H7 (cell line): ENCODE measurements around the gene MRPS5. TPM values are rescaled to one million over a fixed set of nuclear protein-coding genes. Genes with fewer than 3 reads are reported as not detected.
"Not testable (repeated sequence)": the region's sequence is repeated elsewhere in the genome, so short reads cannot be mapped to it uniquely, and the experiment has no call there.

Experiments used
- DNase-seq: peaks from one replicate; pipeline ENCODE4 v3.0.0; 2012
- H3K27me3 ChIP-seq: 2 replicates; pipeline ENCODE4 v1.6.0; 2011; ENCODE audit warnings: mild to moderate bottlenecking, low read length; ENCODE audit not compliant: control insufficient read depth, insufficient read depth
- H3K36me3 ChIP-seq: replicated peaks from 2 replicates; pipeline ENCODE4 v1.5.1; 2011; ENCODE audit warnings: low read length; ENCODE audit not compliant: control insufficient read depth, insufficient read depth
- H3K4me3 ChIP-seq: 2 replicates; pipeline ENCODE4 v1.5.1; 2011; ENCODE audit warnings: low read depth, mild to moderate bottlenecking, control low read depth, low read length, moderate library complexity; ENCODE audit not compliant: insufficient read depth
- total RNA-seq: library from RNA; depleted of rRNA; stranded (reverse); fragments of >200 nt; shearing (Covaris generic); gene quantifications from 2 replicates; pipeline ENCODE4 v1.2.3, GENCODE V29; 2014

The MRPS5 gene
- total RNA-seq, 1 experiment from 2014 or later, result 71.7 TPM

DNA sequence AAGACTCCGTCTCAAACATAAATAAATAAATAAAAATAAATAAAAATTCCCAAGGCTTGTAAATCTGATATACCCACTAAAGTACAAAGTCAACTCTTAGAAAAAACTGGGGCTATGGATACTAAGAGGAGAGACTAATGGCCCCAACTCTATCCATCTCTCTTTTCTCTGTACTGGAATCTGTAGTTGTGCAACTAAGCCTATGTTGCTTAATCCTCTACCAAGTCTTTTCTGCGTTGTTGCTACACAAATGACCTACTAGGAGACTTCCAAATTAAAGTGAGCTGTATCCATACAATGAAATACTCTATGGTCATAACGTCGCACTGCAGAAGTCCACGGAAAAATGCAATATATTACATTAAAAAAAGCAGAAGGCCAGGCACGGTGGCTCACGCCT lies 8.1 kb downstream of the MRPS5 start:
- Histone ChIP-seq H3K4me3 (no peak overlapping the region), H3K27me3 (no peaks in the 10 kb centered on the region), H3K36me3 (peaks cover 11% of the 10 kb centered on the region)
- DNase-seq, result no peak

- Histone ChIP-seq H3K4me3 (no peak overlapping the region), H3K27me3 (no peaks in the 10 kb centered on the region), H3K36me3 (peaks cover 30% of the 10 kb centered on the region)
- DNase-seq, result no peak
Measured at GRCh38 chr2:95110395-95110794, 11.2 kb downstream of the MRPS5 start.

DNA sequence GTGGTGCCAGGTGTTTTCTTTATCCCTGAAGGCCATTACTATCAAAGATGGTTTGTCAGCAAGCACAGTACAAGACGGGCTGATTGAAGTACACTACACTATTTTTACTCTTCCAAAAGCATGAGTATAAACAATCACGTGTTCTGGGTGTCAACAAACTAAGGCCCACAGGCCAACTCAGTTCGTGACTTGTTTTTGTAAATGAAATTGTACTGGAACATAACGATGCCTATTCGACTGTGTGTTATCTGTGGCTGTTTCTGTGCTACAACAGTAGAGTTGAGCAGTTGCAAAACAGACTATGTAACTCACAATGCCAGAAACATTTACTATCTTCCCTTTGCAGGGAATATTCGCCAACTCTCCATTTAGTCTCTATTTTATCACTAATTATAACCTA lies 12.3 kb downstream of the MRPS5 start:
- Histone ChIP-seq H3K36me3 (peaks cover 32% of the 10 kb centered on the region), H3K27me3 (no peaks in the 10 kb centered on the region), H3K4me3 (no peak overlapping the region)
- no peak for DNase-seq

GRCh38 chr2:95106081-95106480 lies 15.5 kb downstream of the MRPS5 start:
- no peak for DNase-seq
- H3K27me3 ChIP-seq, result no peaks in the 10 kb centered on the region
- H3K4me3 ChIP-seq, result no peak overlapping the region
- H3K36me3 ChIP-seq, result peaks cover 28% of the 10 kb centered on the region

DNA sequence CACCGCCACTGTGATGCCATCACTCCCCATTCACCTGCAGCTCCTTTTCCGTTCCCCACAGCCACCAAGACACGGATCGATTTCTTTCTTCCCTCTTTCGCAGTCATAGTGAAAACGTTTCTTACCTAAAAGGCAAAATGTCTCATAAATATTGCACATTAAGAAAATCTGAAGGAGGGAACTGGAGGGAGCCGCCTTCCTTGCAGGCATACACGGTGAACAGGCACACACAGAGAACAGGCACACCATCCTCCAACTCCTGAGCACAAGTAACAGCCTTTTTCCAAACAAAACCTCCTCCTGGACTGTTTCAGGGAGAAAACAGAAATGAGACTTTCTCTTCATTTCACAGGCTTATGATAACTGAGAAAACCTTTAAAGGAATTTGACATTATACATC lies 17.0 kb downstream of the MRPS5 start:
- no peak for DNase-seq
- peaks cover 32% of the 10 kb centered on the region for H3K36me3 ChIP-seq
- no peaks in the 10 kb centered on the region for H3K27me3 ChIP-seq
- no peak overlapping the region for H3K4me3 ChIP-seq

DNA sequence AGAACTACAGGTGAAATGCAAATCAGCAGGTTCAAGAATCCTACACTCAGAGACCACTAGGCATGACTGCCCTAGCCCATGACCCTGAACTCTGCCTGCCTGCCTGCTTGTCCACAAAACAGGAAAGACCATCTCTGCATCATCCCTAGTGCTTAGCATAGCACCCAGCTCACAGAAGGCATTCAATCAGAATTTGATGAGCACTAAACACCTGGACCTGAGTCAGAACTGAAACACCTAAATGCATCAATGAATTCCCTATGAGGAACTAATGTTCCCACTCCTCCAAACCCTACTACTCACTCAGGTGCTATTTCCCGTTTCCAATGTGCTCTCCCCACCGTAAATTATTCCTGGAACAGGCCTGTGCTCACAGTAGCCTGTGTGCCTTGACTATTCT lies 21.7 kb downstream of the MRPS5 start:
- no peak for DNase-seq
- H3K36me3 ChIP-seq, result peaks cover 10% of the 10 kb centered on the region
- no peaks in the 10 kb centered on the region for H3K27me3 ChIP-seq
- no peak overlapping the region for H3K4me3 ChIP-seq

GRCh38 chr2:95098273-95098672 lies 23.3 kb downstream of the MRPS5 start:
- DNase-seq, H3K4me3 ChIP-seq, H3K27me3 ChIP-seq, H3K36me3 ChIP-seq: not testable (repeated sequence)

GRCh38 chr2:95091885-95092555 lies 29.6 kb downstream of the MRPS5 start:
- H3K4me3 ChIP-seq, result no peak overlapping the region
- no peak for DNase-seq
- H3K36me3 ChIP-seq, result peaks cover 4% of the 10 kb centered on the region
- no peaks in the 10 kb centered on the region for H3K27me3 ChIP-seq

GRCh38 chr2:95087379-95087778 lies 34.2 kb downstream of the MRPS5 start:
- Histone ChIP-seq H3K4me3 (no peak overlapping the region), H3K27me3 (no peaks in the 10 kb centered on the region), H3K36me3 (peaks cover 2% of the 10 kb centered on the region)
- DNase-seq, result no peak

GRCh38 chr2:95086017-95086416 lies 35.6 kb downstream of the MRPS5 start:
- H3K4me3 ChIP-seq, result no peak overlapping the region
- no peak for DNase-seq
- H3K27me3 ChIP-seq, result no peaks in the 10 kb centered on the region
- H3K36me3 ChIP-seq, result no peaks in the 10 kb centered on the region; the same call in 1 of the 2 replicates

DNA sequence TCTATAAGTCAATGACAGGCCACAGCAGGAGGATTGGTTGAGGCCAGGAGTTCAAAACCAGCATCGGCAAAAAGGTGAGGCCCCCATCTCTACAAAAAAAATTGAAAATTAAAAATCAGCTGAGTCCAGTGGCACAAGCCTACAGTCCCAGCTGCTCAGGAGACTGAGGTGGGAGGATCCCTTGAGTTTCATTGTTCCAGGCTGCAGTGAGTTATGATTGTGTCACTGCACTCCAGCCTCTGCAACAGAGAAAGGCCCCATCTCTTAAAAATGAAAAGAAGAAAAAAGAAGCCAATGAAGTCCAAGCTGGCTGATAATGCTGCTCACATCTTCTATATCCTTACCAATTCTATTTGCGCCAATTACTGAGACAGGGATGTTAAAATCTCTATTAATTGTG lies 39.1 kb downstream of the MRPS5 start:
- Histone ChIP-seq H3K27me3 (peaks cover 1% of the 10 kb centered on the region; the same call in 1 of the 2 replicates), H3K36me3 (no peaks in the 10 kb centered on the region; the same call in 1 of the 2 replicates), H3K4me3 (no peak overlapping the region)
- no peak for DNase-seq

DNA sequence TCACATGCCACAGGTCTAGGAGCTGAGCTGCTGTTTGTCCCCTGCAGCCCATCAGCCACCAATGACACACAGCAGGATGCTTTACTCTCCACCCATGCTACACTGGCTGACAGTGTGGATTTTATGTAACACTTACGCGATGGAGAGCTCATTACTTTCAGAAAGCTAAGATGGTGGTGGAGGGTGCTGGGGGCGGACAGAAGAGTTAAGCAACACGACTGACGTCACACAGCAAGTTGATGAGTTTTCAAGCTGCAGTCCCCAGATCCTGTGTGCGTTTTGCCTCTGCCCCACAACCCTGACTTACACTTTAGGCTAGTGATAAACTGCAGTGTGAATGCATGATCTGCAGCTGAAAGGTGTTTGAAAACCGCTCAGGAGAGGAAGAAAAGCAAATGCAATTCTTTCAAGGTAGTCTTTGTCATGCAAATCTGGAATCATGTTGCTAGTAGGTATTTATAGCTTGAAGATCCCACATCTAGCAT lies 42.4 kb downstream of the MRPS5 start:
- no peaks in the 10 kb centered on the region for H3K36me3 ChIP-seq
- H3K4me3 ChIP-seq, result no peak overlapping the region
- H3K27me3 ChIP-seq, result peaks cover 9% of the 10 kb centered on the region
- DNase-seq, result peak; percentile 36

GRCh38 chr2:95077861-95078603 lies 43.6 kb downstream of the MRPS5 start:
- Histone ChIP-seq H3K36me3 (no peaks in the 10 kb centered on the region), H3K4me3 (no peak overlapping the region), H3K27me3 (peaks cover 9% of the 10 kb centered on the region)
- DNase-seq, result no peak

DNA sequence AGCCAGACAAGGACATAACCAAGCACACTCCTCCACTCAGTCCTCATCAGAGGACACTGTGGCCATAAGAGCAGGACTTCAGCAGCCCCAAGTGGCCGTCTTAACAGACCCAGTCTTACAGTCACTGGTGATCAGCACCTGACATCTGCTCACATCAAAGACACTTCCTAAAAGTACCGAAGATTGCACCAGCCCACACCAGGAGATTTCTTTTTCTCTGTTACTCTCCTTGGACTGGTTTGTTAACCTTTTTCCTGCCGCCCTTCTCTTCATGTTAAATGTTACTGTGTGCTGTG lies 44.1 kb downstream of the MRPS5 start:
- Histone ChIP-seq H3K27me3 (peaks cover 9% of the 10 kb centered on the region), H3K36me3 (no peaks in the 10 kb centered on the region), H3K4me3 (no peak overlapping the region)
- no peak for DNase-seq

- H3K36me3 ChIP-seq, result no peaks in the 10 kb centered on the region
- DNase-seq, result peak; percentile 85
- H3K27me3 ChIP-seq, result peaks cover 9% of the 10 kb centered on the region
- peak overlapping the region; percentile 51 for H3K4me3 ChIP-seq
Measured at GRCh38 chr2:95076705-95077529, 44.7 kb downstream of the MRPS5 start.
